ENCODE results near the gene THOC6. TPM values are rescaled to one million over a fixed set of nuclear protein-coding genes. Genes with fewer than 3 reads are reported as not detected.

THOC6 gene
- total RNA-seq, 2 donors from 2014 or later = 45.8 to 52.4 TPM

GRCh38 chr16:2986623-2987188 is 37.1 kb upstream of the THOC6 start:
- H3K4me1 Mint-ChIP-seq = peaks cover 19% of the 10 kb centered on the region
- no peak for TF ChIP-seq CTCF (conservative IDR thresholded peaks at IDR 0.05)
- H3K27ac Mint-ChIP-seq = no peak overlapping the region

DNA sequence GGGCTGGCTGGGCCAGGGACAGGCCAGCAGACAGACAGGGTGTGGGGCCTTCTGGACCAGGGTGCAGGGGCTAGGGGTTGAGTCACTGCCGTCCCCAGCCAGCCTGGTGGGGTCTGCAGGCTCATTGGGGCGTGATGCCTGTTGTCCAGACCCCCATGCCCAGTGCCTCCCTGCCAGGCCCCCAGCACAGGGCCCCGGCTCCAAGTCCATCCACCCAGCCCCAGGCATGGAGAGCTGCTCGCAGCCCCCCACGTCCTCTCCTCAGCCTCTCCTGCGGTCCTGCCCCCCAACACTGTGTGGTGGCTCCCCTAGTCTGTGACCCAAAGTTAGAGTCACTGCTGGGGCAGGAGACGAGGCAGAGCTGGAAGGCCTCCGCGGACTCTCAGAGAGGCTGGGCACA is 36.5 kb upstream of the THOC6 start:
- Histone ChIP-seq H3K27me3 (ENCODE audit: control insufficient read depth, insufficient read depth, low read length, poor library complexity, severe bottlenecking) (no peaks in the 10 kb centered on the region), H3K36me3 (ENCODE audit: control insufficient read depth, insufficient read depth, low read length) (no peaks in the 10 kb centered on the region), H3K9me3 (ENCODE audit: control insufficient read depth, low read length) (no peaks in the 10 kb centered on the region), H3K9ac (ENCODE audit: extremely low read depth, low read length, poor library complexity, severe bottlenecking) (no peak overlapping the region), H3K27ac (ENCODE audit: low read depth, low read length) (no peak overlapping the region), H3K4me1 (ENCODE audit: control insufficient read depth, insufficient read depth, low read length) (no peaks in the 10 kb centered on the region), H3K4me3 (ENCODE audit: low read length) (no peak overlapping the region)
- TF ChIP-seq CTCF (conservative IDR thresholded peaks at IDR 0.05) = no peak
- Mint-ChIP-seq H3K4me1 (peaks cover 14% of the 10 kb centered on the region), H3K27ac (no peak overlapping the region), H3K36me3 (ENCODE audit: low read depth) (no peaks in the 10 kb centered on the region), H3K4me3 (no peak overlapping the region), H3K27me3 (ENCODE audit: insufficient read depth) (no peaks in the 10 kb centered on the region), H3K9me3 (no peaks in the 10 kb centered on the region)
- 79 to 87% methylated on average over 3 to 9 of the region's 9 CpGs for WGBS, 2 experiments (ENCODE audit: insufficient coverage in 1 of 2, insufficient read length in 1 of 2)
- no peak for DNase-seq

More at GRCh38 chr16:2986623-2987188, 37.1 kb upstream of the THOC6 start:
- 84 to 90% methylated on average over 9 to 17 of the region's 17 CpGs for WGBS, 2 experiments (ENCODE audit: insufficient coverage in 1 of 2, insufficient read length in 1 of 2)
- no peak overlapping the region for H3K9ac ChIP-seq (ENCODE audit: extremely low read depth, low read length, poor library complexity, severe bottlenecking)
- Mint-ChIP-seq H3K36me3 (ENCODE audit: low read depth) (no peaks in the 10 kb centered on the region), H3K27me3 (ENCODE audit: insufficient read depth) (no peaks in the 10 kb centered on the region), H3K4me3 (no peak overlapping the region), H3K9me3 (no peaks in the 10 kb centered on the region)
- no peak overlapping the region for H3K27ac ChIP-seq (ENCODE audit: low read depth, low read length)
- no peak overlapping the region for H3K4me3 ChIP-seq (ENCODE audit: low read length)
- no peak for DNase-seq
- H3K4me1 ChIP-seq (ENCODE audit: control insufficient read depth, insufficient read depth, low read length) = peaks cover 3% of the 10 kb centered on the region
- H3K36me3 ChIP-seq (ENCODE audit: control insufficient read depth, insufficient read depth, low read length) = no peaks in the 10 kb centered on the region
- H3K27me3 ChIP-seq (ENCODE audit: control insufficient read depth, insufficient read depth, low read length, poor library complexity, severe bottlenecking) = no peaks in the 10 kb centered on the region
- no peaks in the 10 kb centered on the region for H3K9me3 ChIP-seq (ENCODE audit: control insufficient read depth, low read length)

DNA sequence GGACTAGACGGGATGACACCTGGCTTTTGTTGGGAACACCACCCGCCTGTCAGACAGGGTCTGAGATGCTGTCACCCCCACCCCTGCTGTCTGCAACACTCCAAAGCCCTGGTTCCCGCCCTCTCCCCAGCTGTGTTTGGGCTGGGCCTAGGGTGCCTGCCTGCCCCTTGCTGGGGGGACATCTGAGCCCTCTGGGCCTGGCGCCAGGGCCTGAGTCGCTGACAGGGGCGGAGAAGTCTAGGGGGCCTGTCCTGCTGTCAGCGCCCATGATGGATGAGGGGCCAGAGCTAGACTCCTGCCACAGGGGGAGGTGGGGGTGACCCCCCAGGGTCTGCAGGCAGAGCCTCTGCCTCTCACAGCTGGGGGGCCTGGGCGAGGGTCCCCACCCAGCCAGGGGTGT is 36.0 kb upstream of the THOC6 start:
- H3K36me3 Mint-ChIP-seq (ENCODE audit: low read depth) = no peaks in the 10 kb centered on the region

More for the DNA sequence above, 36.0 kb upstream of the THOC6 start:
- WGBS, 2 experiments (ENCODE audit: insufficient coverage in 1 of 2, insufficient read length in 1 of 2) = 70 to 82% methylated on average over 2 to 8 of the region's 8 CpGs
- Histone ChIP-seq H3K4me3 (ENCODE audit: low read length) (no peak overlapping the region), H3K27me3 (ENCODE audit: control insufficient read depth, insufficient read depth, low read length, poor library complexity, severe bottlenecking) (no peaks in the 10 kb centered on the region), H3K27ac (ENCODE audit: low read depth, low read length) (no peak overlapping the region), H3K36me3 (ENCODE audit: control insufficient read depth, insufficient read depth, low read length) (no peaks in the 10 kb centered on the region), H3K4me1 (ENCODE audit: control insufficient read depth, insufficient read depth, low read length) (no peaks in the 10 kb centered on the region), H3K9me3 (ENCODE audit: control insufficient read depth, low read length) (no peaks in the 10 kb centered on the region), H3K9ac (ENCODE audit: extremely low read depth, low read length, poor library complexity, severe bottlenecking) (no peak overlapping the region)
- Mint-ChIP-seq H3K27me3 (ENCODE audit: insufficient read depth) (no peaks in the 10 kb centered on the region), H3K27ac (no peak overlapping the region), H3K9me3 (no peaks in the 10 kb centered on the region), H3K4me1 (peaks cover 11% of the 10 kb centered on the region), H3K4me3 (no peak overlapping the region)
- TF ChIP-seq CTCF (conservative IDR thresholded peaks at IDR 0.05) = no peak
- DNase-seq = no peak

Measured in endodermal cell (in vitro differentiated cells).